ENCODE measurements around the gene PRR4. TPM values are rescaled to one million over a fixed set of nuclear protein-coding genes. Genes with fewer than 3 reads are reported as not detected.

The PRR4 gene
- total RNA-seq, 1 experiment from 2014 or later, result 12.7 TPM

Small RNA genes lying within 50 kb of the gene (small RNA-seq; reads per million reads assigned to genes)
- gene PRR4, result 0.20 reads per million

Other genes with a start within 250 kb of the PRR4 start
- 35.3 and 55.4 TPM in 2 replicates for gene MAGOHB, start 235.9 kb downstream of the PRR4 start, total RNA-seq (2014; rRNA removed; shearing (Covaris generic); ENCODE audit: low replicate concordance)
- gene STYK1, start 175.4 kb downstream of the PRR4 start, total RNA-seq (2014; rRNA removed; shearing (Covaris generic); ENCODE audit: low replicate concordance), result not detected in 2 replicates
- gene YBX3, start 126.2 kb downstream of the PRR4 start, total RNA-seq (2014; rRNA removed; shearing (Covaris generic); ENCODE audit: low replicate concordance), result not detected in 2 replicates
- 0.47 TPM in 1 of 2 replicates, not detected in the other for gene TAS2R7, start 46.8 kb downstream of the PRR4 start, total RNA-seq (2014; rRNA removed; shearing (Covaris generic); ENCODE audit: low replicate concordance)
- 0.52 TPM in 1 of 2 replicates, not detected in the other for gene TAS2R8, start 42.2 kb downstream of the PRR4 start, total RNA-seq (2014; rRNA removed; shearing (Covaris generic); ENCODE audit: low replicate concordance)
- 0.19 TPM in 1 of 2 replicates, not detected in the other for gene TAS2R9, start 39.3 kb downstream of the PRR4 start, total RNA-seq (2014; rRNA removed; shearing (Covaris generic); ENCODE audit: low replicate concordance)
- 1.5 and 7.3 TPM in 2 replicates for gene TAS2R10, start 23.1 kb downstream of the PRR4 start, total RNA-seq (2014; rRNA removed; shearing (Covaris generic); ENCODE audit: low replicate concordance)
- gene PRH1, start 34.8 kb upstream of the PRR4 start, total RNA-seq (2014; rRNA removed; shearing (Covaris generic); ENCODE audit: low replicate concordance), result 27.7 and 64.5 TPM in 2 replicates
- gene TAS2R13, start 60.1 kb upstream of the PRR4 start, total RNA-seq (2014; rRNA removed; shearing (Covaris generic); ENCODE audit: low replicate concordance), result 3.2 and 8.9 TPM in 2 replicates
- gene PRH2, start 79.8 kb upstream of the PRR4 start, total RNA-seq (2014; rRNA removed; shearing (Covaris generic); ENCODE audit: low replicate concordance), result not detected in 2 replicates
- 3.9 and 12.6 TPM in 2 replicates for gene TAS2R14, start 89.8 kb upstream of the PRR4 start, total RNA-seq (2014; rRNA removed; shearing (Covaris generic); ENCODE audit: low replicate concordance)
- 3.9 and 12.0 TPM in 2 replicates for gene TAS2R50, start 137.4 kb upstream of the PRR4 start, total RNA-seq (2014; rRNA removed; shearing (Covaris generic); ENCODE audit: low replicate concordance)
- 4.0 and 18.2 TPM in 2 replicates for gene TAS2R20, start 148.8 kb upstream of the PRR4 start, total RNA-seq (2014; rRNA removed; shearing (Covaris generic); ENCODE audit: low replicate concordance)
- 3.5 and 16.4 TPM in 2 replicates for gene TAS2R19, start 173.1 kb upstream of the PRR4 start, total RNA-seq (2014; rRNA removed; shearing (Covaris generic); ENCODE audit: low replicate concordance)
- gene TAS2R31, start 181.9 kb upstream of the PRR4 start, total RNA-seq (2014; rRNA removed; shearing (Covaris generic); ENCODE audit: low replicate concordance), result 9.5 and 18.0 TPM in 2 replicates
- gene TAS2R46, start 212.8 kb upstream of the PRR4 start, total RNA-seq (2014; rRNA removed; shearing (Covaris generic); ENCODE audit: low replicate concordance), result 0.83 and 6.3 TPM in 2 replicates
- gene TAS2R43, start 242.8 kb upstream of the PRR4 start, total RNA-seq (2014; rRNA removed; shearing (Covaris generic); ENCODE audit: low replicate concordance), result 0.90 and 7.6 TPM in 2 replicates

Measured in Karpas-422 (cell line).